Stomach smooth muscle (tissue), 2 donors: Measurements from ENCODE around the gene TTC29.
"Not testable (repeated sequence)": the region's sequence is repeated elsewhere in the genome, so short reads cannot be mapped to it uniquely, and the experiment has no call there.

ENCODE experiments used
- H3K27ac ChIP-seq: one replicate; pipeline ENCODE4 v1.7.0; 2013; ENCODE audit warnings: mild to moderate bottlenecking, low read length, inconsistent platforms
- H3K27me3 ChIP-seq, 2 donors: one replicate each; pipeline ENCODE4 v1.7.0; 2013; ENCODE audit warnings: low read length in 2 of 2; ENCODE audit not compliant: insufficient read depth in 2 of 2, control insufficient read depth in 1 of 2
- H3K36me3 ChIP-seq, 2 donors: one replicate each; pipeline ENCODE4 v1.7.0; 2013; ENCODE audit warnings: low read length in 2 of 2; ENCODE audit not compliant: control insufficient read depth in 2 of 2, insufficient read depth in 2 of 2
- H3K4me1 ChIP-seq: one replicate; pipeline ENCODE4 v1.7.0; 2013; ENCODE audit warnings: low read length; ENCODE audit not compliant: control insufficient read depth, insufficient read depth
- H3K4me3 ChIP-seq, 2 donors: one replicate each; pipeline ENCODE4 v1.7.0; 2013; ENCODE audit warnings: low read length in 2 of 2
- H3K9ac ChIP-seq, 2 donors: one replicate each; pipeline ENCODE4 v1.7.0; 2013; ENCODE audit warnings: low read length in 2 of 2, mild to moderate bottlenecking in 1 of 2
- H3K9me3 ChIP-seq, 2 donors: one replicate each; pipeline ENCODE4 v1.7.0; 2013; ENCODE audit warnings: low read length in 2 of 2; ENCODE audit not compliant: control insufficient read depth in 2 of 2
- donor health status: healthy.
- donor health status: Pancreatic carcinoma.

The TTC29 gene

DNA sequence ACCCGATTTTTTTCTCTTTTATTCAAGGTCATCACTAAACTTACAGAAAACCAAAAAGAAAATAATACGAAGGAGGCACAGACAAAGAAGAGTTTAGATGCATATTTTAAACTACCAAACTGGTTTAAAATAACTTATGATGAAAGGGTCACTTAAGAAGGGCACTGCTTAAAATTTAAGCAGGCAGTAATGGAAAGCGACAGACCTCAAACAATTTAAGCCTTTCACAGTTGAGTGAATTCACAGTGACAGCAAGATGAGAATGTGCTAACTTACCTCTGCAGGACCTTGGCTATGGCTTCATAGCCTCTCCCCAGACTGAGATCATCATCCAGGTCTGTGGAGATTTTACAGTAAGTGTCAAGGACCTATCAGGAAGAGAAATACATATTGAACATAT, 112.1 kb downstream of the TTC29 start:
- Histone ChIP-seq H3K36me3 (no peaks in the 10 kb centered on the region), H3K27ac (no peak overlapping the region), H3K9me3 (no peaks in the 10 kb centered on the region), H3K4me3 (no peak overlapping the region), H3K27me3 (no peaks in the 10 kb centered on the region), H3K9ac (no peak overlapping the region), H3K4me1 (no peaks in the 10 kb centered on the region)

DNA sequence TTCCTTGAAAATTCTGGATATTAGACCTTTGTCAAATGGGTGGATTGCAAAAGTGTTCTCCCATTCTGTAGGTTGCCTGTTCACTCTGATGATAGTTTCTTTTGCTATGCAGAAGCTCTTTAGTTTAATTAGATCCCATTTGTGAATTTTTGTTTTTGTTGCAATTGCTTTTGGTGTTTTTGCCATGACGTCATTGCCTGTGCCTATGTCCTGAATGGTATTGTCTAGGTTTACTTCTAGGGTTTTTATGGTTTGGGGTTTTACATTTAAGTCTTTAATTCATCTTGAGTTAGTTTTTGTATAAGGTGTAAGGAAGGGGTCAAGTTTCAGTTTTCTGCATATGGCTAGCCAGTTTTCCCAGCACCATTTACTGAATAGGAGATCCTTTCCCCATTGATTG, 122.7 kb downstream of the TTC29 start:
- H3K9me3 ChIP-seq, H3K27ac ChIP-seq, H3K9ac ChIP-seq, H3K4me1 ChIP-seq, H3K27me3 ChIP-seq, H3K36me3 ChIP-seq, H3K4me3 ChIP-seq: not testable (repeated sequence)

DNA sequence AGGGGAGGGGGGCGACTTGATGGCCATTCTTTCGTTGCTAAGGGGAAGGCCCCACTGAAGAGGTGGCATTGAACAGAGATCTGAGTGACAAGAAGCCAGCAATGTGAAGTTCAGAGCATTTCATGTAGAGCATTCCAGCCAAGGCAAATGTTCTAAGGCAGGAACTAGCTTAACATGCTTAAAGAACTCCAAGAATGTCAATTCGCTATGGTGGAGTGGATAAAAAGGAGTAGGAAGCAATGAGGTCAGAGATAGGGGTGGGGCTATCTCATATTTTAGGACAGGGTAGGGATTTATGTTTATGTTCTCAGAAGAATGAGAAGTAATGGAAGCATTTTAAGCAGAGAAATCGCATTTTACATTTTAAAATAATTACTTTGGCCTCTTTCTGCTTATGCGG, 130.9 kb downstream of the TTC29 start:
- Histone ChIP-seq H3K4me3 (no peak overlapping the region), H3K4me1 (no peaks in the 10 kb centered on the region), H3K36me3 (no peaks in the 10 kb centered on the region), H3K27ac (no peak overlapping the region), H3K27me3 (no peaks in the 10 kb centered on the region), H3K9ac (no peak overlapping the region), H3K9me3 (peaks cover 0 to 5% of the 10 kb centered on the region in 2 donors)

DNA sequence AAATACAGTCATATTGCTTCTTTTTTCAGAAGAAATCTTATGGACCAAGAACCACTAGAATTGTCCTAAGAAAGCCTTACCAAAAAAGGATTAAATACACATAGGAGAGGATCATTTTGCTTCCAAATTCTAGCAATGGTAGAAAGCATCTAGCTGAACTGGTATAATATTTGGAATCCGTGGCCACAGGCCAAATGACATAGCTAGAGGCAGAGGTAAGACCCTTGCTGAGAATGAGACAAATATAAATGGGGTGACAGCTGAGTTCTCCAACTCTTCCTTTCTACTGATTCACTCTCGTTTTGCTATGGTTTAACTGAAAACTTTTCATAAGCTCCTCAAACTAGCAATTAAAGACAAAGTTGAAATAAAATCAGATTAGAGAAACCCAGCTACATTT, 150.0 kb downstream of the TTC29 start:
- Histone ChIP-seq H3K9ac (no peak overlapping the region), H3K27me3 (no peaks in the 10 kb centered on the region), H3K4me3 (no peak overlapping the region), H3K36me3 (no peaks in the 10 kb centered on the region), H3K27ac (no peak overlapping the region), H3K4me1 (no peaks in the 10 kb centered on the region), H3K9me3 (no peaks in the 10 kb centered on the region)

GRCh38 chr4:146793727-146794126, 151.9 kb downstream of the TTC29 start:
- Histone ChIP-seq H3K36me3 (no peaks in the 10 kb centered on the region), H3K9me3 (no peaks in the 10 kb centered on the region), H3K27ac (no peak overlapping the region), H3K9ac (no peak overlapping the region), H3K27me3 (no peaks in the 10 kb centered on the region), H3K4me3 (no peak overlapping the region), H3K4me1 (no peaks in the 10 kb centered on the region)

DNA sequence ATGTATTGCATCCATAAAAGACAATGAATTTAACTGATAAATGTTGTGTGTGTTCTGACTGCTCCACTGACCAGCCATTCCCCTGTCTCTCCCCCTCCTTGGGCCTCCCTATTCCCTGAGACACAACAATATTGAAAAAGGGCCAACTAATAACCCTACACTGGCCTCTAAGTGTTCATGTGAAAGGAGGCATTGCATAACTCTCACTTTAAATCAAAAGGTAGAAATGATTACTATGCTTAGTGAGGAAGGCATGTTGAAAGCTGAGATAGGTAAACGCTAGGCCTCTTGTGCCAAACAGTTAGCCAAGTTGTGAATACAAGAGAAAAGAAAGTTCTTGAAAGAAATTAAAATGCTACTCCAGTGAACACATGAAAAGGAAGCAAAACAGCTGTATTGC, 154.2 kb downstream of the TTC29 start:
- Histone ChIP-seq H3K27ac (no peak overlapping the region), H3K9ac (no peak overlapping the region), H3K27me3 (no peaks in the 10 kb centered on the region), H3K4me3 (no peak overlapping the region), H3K4me1 (no peaks in the 10 kb centered on the region), H3K9me3 (no peaks in the 10 kb centered on the region), H3K36me3 (no peaks in the 10 kb centered on the region)

DNA sequence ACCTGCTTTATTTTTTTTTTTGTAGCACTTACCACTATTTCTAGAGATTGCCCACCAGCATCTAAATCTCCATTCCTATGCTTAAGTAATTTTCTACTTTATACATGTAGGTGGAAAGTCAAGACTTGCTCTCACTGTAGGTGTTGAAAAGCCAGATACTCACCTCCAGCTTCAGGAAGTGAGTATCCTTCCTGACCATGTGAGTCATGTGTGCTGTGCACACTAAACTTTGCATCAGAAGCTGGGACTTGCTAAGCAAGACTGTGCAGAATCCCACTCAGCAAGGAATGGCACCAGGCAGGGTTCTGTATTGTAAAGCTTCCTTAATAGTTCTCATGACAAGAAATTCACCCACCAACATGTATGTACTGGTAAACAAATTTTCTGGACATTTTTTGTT, 155.1 kb downstream of the TTC29 start:
- Histone ChIP-seq H3K4me3 (no peak overlapping the region), H3K27me3 (no peaks in the 10 kb centered on the region), H3K27ac (no peak overlapping the region), H3K9me3 (no peaks in the 10 kb centered on the region), H3K36me3 (no peaks in the 10 kb centered on the region), H3K9ac (no peak overlapping the region), H3K4me1 (no peaks in the 10 kb centered on the region)

DNA sequence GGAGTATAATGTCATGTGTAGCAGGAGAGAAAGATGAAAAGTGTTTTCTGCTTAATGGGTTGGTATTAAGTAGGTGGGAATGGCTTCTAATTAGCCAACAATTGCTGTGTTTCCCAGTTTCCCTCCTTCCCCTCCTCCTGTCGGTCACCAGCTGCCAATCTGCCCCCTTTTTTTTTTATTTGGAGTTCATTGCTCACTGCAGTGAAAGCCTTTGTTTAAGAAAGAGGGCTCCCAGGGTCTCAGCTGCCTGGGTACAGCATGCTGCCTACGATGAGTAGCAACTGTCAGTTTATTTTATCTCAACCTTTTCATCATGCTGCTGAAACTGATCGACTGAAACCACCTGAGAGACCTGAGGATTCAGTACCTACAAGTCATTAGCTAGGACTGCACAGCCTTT, 157.9 kb downstream of the TTC29 start:
- no peaks in the 10 kb centered on the region for H3K27me3 ChIP-seq
- H3K27ac ChIP-seq: no peak overlapping the region
- no peak overlapping the region for H3K4me3 ChIP-seq
- no peaks in the 10 kb centered on the region for H3K36me3 ChIP-seq
- no peak overlapping the region for H3K9ac ChIP-seq
- H3K9me3 ChIP-seq: no peaks in the 10 kb centered on the region
- no peaks in the 10 kb centered on the region for H3K4me1 ChIP-seq

GRCh38 chr4:146776691-146777090, 169.0 kb downstream of the TTC29 start:
- no peak overlapping the region for H3K27ac ChIP-seq
- H3K4me3 ChIP-seq: no peak overlapping the region
- H3K27me3 ChIP-seq: no peaks in the 10 kb centered on the region
- H3K4me1 ChIP-seq: no peaks in the 10 kb centered on the region
- no peak overlapping the region for H3K9ac ChIP-seq
- H3K36me3 ChIP-seq: no peaks in the 10 kb centered on the region
- H3K9me3 ChIP-seq: no peaks in the 10 kb centered on the region

DNA sequence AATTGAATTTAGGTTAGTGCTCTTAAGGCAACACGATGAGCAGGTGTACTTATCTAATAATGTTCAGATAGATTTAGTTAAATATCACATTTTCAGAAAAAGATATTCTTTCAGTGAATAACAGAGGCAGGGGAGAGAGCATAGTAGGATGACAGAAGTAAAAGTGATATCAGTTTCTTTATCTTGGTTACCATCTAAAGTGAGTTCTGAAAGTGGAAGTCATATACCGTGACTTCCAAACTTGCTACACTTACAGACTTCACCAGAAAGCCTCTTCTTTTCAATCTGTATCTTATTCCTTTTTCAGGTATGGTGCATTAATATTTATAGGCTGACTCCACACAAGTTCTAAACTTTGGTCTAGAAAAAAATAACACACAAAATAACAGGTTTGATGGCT, 182.1 kb downstream of the TTC29 start:
- Histone ChIP-seq H3K9ac (no peak overlapping the region), H3K4me3 (no peak overlapping the region), H3K36me3 (no peaks in the 10 kb centered on the region), H3K9me3 (no peaks in the 10 kb centered on the region), H3K27ac (no peak overlapping the region), H3K27me3 (no peaks in the 10 kb centered on the region), H3K4me1 (no peaks in the 10 kb centered on the region)

DNA sequence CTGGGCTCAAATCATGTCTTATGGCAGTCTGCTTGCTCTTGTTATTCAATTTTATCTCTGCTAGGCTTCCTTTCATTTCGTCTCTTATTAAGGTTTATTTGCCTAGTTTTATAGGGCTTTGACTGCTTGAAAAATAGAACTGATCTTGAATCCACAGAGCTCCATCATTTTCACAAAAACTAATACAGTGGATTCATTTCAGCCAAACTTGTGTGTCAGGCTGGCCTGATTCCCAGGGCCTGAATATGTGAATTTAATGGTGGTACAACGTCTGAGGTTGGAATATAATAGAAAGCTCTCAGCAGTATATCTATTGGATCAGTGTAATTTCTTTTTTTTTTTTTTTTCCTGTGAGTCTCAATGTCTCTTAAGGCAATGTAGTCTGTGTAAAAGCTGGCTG, 183.6 kb downstream of the TTC29 start:
- Histone ChIP-seq H3K9me3 (no peaks in the 10 kb centered on the region), H3K4me1 (no peaks in the 10 kb centered on the region), H3K9ac (no peak overlapping the region), H3K27ac (no peak overlapping the region), H3K36me3 (no peaks in the 10 kb centered on the region), H3K27me3 (no peaks in the 10 kb centered on the region), H3K4me3 (no peak overlapping the region)

GRCh38 chr4:146742416-146742815, 203.2 kb downstream of the TTC29 start:
- Histone ChIP-seq H3K9me3 (no peaks in the 10 kb centered on the region), H3K27ac (no peak overlapping the region), H3K4me3 (no peak overlapping the region), H3K36me3 (no peaks in the 10 kb centered on the region), H3K9ac (no peak overlapping the region), H3K27me3 (no peaks in the 10 kb centered on the region), H3K4me1 (no peaks in the 10 kb centered on the region)
